Left renal cortex interstitium (tissue), 4 donors: ENCODE measurements around the gene PAFAH2. TPM values are rescaled to one million over a fixed set of nuclear protein-coding genes. Genes with fewer than 3 reads are reported as not detected.

Experiments
- DNase-seq, 4 donors: peaks; one replicate each; pipeline ENCODE4 v3.0.0-alpha.2; 2013; ENCODE audit warnings: low read depth in 4 of 4, low spot score in 2 of 4, missing footprints in 1 of 4
- polyA plus RNA-seq, 4 donors: library from polyadenylated mRNA; unstranded; fragments of 120-200 nt; gene quantifications; one replicate each; pipeline ENCODE4 v1.2.1, GENCODE V29; 2013; ENCODE audit not compliant: insufficient read length in 4 of 4

Gene PAFAH2
- 10 to 100 TPM; 14.1 to 23.4 (median 18.7) TPM for polyA plus RNA-seq

GRCh38 chr1:25997828-25998761 lies at the start of gene PAFAH2:
Gene PAFAH2, minus strand, starts transcription at chr1:25998063. Its CDS starts 7,247 bp downstream, at chr1:25990816.
- peak; percentile 97 to 100 (median 98) for DNase-seq

- no peak for DNase-seq
Observed at GRCh38 chr1:26047278-26047874, 49.5 kb upstream of the PAFAH2 start.

- no peak for DNase-seq
Observed at GRCh38 chr1:26046246-26047095, 48.6 kb upstream of the PAFAH2 start.

- no peak for DNase-seq
Observed at GRCh38 chr1:26045722-26046245, 47.9 kb upstream of the PAFAH2 start, which contains the start of gene SLC30A2. Gene SLC30A2, minus strand, starts transcription at chr1:26046118. Its CDS starts 222 bp downstream, at chr1:26045896.

GRCh38 chr1:26044971-26045721 lies 47.3 kb upstream of the PAFAH2 start:
- DNase-seq: no peak

- no peak for DNase-seq
Observed at GRCh38 chr1:26044414-26044813, 46.6 kb upstream of the PAFAH2 start.

- DNase-seq: no peak
Observed at GRCh38 chr1:26043765-26044164, 45.9 kb upstream of the PAFAH2 start.

- DNase-seq: no peak
Observed at GRCh38 chr1:26041978-26042377, 44.1 kb upstream of the PAFAH2 start.

- no peak for DNase-seq
Observed at GRCh38 chr1:26041401-26041800, 43.5 kb upstream of the PAFAH2 start.

GRCh38 chr1:26038904-26039303 lies 41.0 kb upstream of the PAFAH2 start:
- DNase-seq: no peak

- no peak for DNase-seq
Observed at GRCh38 chr1:26038477-26038876, 40.6 kb upstream of the PAFAH2 start.

GRCh38 chr1:26037904-26038303 lies 40.0 kb upstream of the PAFAH2 start:
- DNase-seq: no peak

- DNase-seq: no peak
Observed at GRCh38 chr1:26036756-26037281, 39.0 kb upstream of the PAFAH2 start.

GRCh38 chr1:26035959-26036755 lies 38.3 kb upstream of the PAFAH2 start:
- DNase-seq: peak; percentile 48 to 71 (median 67)

GRCh38 chr1:26035203-26035958 lies 37.5 kb upstream of the PAFAH2 start:
- DNase-seq: peak; percentile 64 to 86 (median 82)

GRCh38 chr1:26034504-26035202 lies 36.8 kb upstream of the PAFAH2 start:
- no peak for DNase-seq

- no peak for DNase-seq
Observed at GRCh38 chr1:26032656-26033357, 34.9 kb upstream of the PAFAH2 start.
